HG03575 (cell line): ENCODE data around the gene DLX6.

ENCODE experiments used
- ATAC-seq: cut with Tn5 transposase; IDR thresholded peaks from one replicate; pipeline ENCODE4 v1.9.1; 2021; ENCODE audit not compliant: unreplicated experiment, insufficient number of reproducible peaks, low FRiP score; ENCODE audit errors: extremely low read depth

Gene DLX6

DNA sequence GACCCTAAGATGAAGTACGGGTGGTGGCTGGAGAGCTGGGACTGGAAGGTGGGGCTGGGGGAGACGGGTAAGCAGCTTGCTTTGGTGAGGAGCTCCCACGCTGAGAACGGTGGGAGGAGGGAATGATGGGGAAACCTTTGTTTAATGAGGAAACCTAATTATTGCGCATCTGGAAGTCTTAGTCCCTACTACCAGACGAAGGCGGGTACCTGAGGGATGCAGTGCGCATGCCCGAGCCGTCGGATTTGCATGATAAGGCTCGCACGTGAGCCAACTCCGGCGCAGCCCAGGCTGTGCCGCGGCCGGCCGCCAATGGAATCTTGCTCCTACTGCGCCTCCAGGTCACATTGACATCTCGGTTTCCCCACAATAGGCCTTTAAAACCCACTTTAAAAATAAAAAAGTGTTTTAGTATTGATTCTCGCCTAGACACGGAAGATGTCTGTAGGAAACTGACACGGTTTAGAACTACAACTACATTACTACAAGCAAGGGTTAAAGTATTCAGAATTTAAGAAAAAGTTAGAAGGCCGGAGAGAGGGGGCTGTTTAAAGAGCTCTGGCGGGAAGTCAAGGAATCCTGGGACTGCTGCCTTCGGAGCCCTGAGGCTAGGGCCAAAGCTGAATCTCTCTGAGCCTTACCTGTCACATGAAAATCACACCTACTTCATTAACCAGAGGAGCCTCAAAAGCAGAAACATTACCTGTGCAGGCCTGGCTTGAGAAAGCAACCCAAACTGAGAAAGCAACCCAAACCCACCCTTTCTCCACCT, 12.1 kb upstream of the DLX6 start:
- ATAC-seq = no peak

DNA sequence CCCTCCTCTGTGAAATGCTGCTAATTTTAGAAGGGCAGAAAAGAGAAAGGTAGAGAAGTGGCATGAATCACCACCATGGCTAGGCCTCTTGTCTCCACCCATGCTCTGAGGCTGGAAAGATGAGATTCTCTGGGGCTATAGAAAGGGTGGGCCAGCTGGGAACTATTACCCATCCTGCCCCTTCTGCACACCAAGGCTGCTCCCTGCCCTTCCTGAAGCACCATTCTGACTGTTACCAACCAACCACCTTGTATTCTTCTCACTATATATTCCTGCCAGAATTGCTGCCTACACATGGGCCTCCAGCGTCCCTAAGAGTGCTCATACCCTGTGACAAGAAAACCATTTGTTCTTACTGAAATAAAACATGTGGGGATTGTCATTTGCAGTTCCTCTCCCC, 11.4 kb upstream of the DLX6 start:
- no peak for ATAC-seq

DNA sequence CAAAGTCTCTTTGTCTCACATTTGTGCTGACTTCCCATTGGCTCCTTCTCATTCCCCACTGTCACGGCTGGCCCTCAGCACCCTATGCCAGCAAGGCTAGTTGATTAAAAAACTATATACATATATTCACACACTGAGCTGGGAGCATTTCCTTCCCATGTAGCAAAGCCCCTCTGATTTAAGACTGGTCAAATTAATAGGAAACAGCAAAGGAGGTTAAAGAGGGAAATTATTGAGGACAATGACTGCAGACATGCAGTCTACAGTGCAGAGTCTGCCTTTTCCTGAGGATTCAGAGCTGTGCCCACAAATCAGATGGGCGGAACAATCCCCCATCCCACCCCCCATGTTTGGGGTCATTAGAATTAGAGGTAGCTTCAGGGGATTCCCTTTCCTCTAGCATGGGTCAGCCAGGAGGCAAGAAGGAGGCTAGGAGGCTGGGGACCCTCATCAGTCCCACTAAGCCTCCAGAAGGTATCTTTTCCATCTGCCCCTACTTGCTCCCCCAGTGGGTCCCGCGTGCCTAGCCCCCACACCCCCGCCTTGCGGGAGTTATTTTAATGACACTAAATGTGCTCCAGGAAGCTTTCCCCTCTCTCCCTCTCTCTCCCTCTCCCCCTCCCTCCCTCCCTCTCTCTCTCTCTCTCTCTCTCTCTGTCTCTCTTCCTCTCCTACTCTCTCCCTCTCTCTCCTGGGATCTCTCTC, 9.8 kb upstream of the DLX6 start:
- ATAC-seq = no peak

DNA sequence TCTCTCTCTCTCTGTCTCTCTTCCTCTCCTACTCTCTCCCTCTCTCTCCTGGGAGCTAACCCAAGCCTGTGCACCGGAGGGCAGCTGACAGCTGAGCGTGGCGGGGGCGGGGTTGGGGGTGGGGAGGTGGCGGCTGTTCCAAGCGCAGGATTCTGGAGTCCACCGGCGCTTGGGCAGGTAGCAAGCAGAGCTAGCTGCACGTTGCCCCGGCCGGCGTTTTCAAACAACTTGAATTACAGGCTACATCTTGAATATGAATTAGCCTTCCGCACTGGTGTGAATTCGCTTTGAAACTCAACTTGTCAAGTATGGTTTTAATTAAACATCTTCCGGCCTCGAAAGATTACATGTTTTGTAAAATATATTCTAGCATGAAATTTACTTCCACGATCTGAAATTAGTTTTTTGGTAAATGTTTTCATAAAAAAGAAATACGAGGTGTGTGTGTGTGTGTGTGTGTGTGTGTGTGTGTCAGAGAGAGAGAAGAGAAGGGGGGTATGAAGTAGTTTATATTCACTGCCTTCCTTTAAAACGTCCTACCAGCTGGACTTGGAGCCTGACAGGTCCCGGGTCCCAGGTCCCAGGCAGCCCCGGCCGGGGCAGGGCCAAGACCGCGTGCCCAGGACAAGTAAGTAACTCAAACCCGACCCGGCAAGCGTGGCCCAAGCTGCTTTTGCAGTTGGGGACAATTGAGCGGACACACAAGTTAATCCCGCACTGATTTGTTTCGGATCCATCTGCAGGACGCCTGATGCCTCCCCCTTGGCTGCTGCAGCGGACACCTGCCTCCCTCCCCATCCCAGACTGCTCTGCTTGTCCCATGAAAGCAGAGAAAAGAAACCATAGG, 9.0 kb upstream of the DLX6 start:
- no peak for ATAC-seq

DNA sequence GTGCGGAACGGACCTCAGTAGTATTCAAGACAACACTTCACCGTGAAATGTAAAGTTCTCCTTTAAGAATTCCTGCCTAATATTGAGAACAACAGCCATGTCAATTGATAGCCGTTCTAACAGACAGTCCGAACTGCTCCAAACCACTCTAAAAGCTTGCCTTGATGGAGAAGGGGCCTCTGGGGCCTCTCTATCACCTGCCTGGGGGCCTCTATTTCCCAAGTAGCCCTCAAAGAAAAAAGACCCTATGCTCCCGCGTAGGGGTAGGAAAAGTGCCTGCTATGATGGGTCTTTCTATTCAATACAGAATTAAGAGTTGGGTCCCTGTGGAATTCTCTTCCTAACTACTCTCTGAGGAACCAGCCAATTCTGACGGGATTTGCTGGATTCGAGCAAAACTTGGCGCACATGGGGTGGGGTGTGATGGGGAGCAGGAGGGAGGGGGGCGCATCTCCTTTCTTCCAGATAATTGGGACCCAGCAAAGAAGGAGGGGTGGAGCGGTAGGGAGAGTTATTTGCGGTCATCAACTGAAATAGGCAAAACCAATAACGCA, 8.3 kb upstream of the DLX6 start:
- ATAC-seq = no peak

DNA sequence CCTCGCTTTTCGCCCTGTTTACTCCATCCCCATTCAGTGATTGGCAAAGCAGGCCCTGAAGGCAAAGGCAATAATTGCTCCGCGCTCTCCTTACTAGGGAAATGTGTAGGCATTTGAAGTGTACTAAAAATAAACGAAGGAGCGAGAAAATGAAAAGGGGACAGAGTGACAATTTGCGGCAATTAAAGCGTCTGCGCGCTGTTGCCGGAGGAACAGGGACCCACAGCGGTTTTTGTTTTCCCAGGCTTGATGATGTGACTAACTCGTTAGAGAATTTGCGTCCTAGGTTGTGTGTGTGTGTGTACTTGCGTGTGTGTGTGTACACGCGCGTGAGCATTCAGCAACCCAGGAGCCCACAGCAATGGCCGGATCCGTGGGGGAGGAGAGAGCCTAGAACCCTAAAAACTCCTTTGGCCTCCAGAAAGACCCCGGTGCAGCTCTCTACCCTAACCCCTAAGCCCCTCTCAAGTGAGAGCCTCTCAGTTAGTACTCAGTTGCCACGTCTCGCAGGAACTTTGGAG, 7.8 kb upstream of the DLX6 start:
- no peak for ATAC-seq

DNA sequence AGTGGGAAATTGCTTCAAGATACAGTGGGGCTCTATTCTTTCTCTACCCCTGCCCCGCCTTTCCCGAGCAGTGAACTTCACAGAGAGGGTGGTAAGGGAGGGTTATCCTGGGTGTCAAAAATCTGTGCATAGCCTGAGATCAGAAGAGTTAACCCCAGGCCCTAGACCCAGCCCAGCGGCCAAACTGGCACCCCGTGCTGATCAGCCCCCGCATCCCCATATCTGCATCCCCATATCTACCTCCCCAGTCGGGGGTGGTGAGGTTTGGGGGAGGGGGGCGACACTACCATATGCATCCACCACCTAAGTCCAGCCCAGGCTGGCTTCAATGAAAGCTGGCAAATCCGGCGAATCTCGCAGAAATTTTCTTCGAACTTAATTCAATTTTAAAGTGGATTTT, 7.0 kb upstream of the DLX6 start:
- ATAC-seq = no peak

DNA sequence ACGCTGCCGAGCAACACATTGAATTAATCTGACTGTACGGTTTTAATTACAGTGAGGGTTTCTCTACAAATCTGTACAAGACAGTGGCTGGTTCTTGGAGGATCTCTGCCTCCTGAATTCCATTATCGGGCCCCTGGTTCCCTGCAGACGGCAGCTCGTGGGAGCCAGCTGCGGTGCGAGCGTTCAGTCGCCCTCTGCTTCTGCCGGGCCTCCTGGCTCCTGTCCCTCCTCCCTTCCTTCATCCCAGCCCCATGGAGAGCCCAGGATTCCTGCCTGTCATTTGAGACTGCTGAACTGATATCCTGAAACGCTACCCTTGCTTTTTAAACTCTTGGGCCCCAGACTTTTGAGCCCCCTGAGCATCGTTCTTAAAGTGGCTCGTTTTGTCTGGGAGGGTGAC, 6.6 kb upstream of the DLX6 start:
- ATAC-seq = no peak

DNA sequence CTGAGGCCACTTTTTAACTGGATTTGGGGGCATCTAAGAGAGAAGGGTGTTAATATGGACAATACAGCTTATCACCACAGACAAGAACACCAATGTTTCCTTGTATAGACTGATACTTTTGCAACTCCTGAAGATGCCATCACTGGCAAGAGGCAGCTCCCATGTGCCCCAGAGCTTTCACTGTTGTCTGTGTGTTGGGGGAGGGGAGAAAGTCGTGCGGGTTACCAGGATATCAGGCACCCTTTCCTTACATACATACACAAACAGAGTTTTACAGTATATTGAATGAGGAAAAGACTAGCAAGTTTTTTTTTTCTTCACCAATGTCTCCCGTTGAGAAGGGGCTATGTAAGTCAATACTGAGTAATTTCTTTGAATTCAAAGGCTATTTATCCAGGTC, 4.1 kb upstream of the DLX6 start:
- no peak for ATAC-seq

DNA sequence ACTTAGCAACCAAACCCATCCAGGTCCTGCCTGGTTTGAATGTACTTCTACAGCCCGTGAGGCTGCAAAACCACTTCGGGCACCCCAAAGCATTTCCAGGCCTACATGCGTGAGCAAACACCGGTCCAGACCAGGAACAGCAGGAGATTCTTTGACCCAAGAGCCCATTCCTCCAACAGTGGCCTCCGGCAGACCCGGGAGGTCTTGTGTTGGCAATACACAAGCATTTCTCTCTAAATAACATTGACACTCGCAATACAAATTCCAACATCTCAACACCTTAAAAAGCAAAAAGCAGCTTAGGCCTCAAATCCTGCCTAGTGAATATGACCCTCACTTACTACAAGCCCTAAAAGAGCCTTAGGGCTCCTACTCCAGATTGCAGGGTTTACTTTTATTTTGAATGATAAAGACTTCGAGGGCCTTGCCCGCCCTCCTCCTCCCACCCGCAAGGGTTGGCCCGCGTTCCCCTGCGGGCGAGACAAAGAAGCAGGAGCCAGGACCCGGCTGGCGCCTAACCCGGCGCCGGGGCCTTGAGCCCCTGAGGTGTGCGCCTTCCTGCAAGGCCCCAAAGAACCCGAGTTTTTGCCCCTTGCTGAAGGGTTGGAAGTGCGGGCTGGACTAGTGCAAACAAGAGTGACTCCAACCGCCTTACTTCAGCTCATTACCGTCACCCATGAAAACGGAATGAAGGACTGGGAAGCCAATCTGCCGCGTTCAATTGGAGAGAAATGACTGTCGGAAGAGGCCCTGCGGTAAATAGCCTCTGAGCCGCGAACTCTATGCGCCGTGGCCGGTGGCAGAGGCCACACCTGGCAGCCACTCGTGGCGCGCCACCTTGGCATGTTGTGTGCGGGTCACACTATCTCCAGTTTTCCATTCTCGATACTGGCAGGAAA, 3.4 kb upstream of the DLX6 start:
- no peak for ATAC-seq

DNA sequence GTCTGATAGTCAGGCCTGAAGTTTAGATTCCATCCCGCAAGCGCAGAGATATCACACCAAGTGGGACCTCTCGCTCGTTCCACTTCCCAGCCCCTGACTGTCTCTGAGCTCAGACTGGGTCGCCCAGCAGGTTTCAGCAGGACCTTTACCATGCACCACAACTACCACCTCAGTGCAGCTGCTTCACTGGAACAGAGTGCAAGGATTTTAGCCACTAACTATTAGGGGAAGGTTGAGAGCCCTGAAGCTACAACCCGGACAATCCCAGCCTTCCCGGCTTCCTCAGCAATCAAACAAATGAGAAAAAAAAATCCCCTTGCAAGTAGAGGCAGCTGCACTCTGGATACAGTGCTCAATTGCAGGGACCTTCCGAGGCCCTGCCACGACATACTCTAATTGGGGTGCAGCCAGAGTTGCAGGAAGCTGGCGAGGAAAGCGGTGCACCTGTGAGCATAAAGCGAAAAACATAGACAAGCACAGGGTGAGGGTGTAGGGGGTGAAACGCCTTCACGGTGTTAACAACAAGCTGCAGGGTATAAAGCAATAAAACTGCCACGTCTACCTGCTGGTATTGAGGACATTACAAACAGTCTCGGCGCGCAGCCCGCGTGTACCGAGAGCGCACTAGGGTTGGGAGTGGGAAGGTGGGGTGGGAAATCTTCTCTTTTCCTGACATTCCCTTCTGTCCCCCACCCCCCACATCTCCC, 2.6 kb upstream of the DLX6 start:
- ATAC-seq = no peak

DNA sequence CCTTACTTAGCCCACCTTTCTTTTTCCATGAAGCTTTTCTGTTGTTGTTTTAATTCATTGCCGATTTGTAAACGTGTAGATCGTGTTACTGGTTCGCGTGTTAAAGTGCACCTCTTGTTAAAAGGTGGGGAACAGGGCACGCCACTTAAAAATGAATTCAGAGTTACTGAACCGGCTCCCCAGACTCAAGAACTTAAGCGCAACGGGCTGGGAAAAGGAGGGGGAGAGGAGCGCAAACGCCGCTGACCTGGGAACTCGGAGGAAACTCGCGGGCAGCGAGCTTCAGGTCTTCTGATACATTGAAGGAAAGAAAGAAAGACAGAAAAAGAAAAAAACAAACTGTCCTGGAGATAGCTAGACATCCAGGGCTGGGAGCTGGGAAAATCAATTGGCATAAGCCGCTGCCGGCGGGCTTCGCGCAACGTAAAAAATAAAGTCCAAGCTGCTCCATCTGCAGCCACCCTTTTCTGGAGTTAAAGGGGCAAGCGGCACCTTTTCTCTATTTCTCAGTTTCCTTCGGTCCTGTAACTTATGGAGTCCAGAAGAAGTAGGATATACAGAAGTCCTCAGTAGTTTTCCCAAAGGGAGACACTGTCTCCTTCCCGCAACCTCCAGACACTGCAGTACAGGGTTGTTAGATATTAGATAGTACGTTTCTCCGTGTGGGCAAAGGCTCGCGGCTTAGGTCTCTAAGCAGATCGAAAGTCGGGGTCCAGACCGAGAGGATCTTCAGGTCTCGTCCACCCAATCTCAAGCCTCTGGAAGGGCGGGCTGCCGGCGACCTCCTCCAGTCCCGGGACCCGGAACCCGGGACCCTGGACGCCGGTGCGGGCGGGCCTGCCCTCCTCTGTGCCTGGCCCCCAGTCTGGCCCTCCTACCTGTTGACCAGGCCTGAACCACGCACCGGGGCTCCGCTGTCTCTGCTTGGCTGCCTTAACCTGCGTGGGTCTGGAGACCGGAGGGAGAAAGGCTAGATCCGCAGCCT, 1.8 kb upstream of the DLX6 start:
- ATAC-seq = no peak

DNA sequence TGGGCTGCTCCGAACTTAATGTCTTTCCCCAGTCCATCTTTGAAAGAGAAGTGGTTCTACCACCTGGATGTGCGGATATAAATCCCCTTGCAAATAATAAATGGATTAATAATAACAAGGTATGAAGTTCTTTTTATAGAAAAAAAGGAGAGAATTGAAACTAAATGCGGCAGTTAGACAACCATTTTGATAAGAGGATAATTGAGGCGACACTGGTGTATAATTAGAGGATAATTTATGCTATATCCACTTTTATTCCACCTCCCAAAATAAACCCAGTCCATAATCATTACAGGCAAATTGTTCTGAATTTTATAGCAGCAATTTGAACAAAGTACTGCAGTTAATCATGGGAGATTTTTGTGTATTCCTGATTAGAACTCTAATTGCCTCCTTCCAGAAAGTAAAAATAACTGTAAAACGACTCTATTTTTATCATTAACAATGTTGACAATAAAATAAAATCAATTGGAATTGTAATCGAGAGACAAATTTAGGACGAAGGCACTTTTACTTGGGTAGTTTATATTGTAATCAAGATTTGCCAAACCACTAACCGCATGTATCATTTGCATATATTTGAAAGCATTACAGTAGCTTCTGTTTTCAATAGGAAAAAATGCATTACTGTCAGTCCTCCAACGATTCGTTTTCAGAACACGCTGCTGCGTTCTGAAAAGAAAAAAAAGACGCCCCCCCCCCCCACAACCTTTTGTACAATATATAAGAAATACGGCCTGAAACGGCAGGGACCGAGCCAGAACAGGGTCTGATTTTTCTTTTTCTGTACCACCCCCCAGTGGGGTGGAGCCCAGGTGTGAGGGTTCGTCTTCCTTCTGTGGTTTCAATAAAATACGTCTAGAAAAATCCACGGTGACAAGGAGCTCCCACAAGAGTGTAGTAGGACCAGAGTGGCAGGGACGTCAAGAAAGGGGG, 838 bp upstream of the DLX6 start:
- ATAC-seq = no peak

DNA sequence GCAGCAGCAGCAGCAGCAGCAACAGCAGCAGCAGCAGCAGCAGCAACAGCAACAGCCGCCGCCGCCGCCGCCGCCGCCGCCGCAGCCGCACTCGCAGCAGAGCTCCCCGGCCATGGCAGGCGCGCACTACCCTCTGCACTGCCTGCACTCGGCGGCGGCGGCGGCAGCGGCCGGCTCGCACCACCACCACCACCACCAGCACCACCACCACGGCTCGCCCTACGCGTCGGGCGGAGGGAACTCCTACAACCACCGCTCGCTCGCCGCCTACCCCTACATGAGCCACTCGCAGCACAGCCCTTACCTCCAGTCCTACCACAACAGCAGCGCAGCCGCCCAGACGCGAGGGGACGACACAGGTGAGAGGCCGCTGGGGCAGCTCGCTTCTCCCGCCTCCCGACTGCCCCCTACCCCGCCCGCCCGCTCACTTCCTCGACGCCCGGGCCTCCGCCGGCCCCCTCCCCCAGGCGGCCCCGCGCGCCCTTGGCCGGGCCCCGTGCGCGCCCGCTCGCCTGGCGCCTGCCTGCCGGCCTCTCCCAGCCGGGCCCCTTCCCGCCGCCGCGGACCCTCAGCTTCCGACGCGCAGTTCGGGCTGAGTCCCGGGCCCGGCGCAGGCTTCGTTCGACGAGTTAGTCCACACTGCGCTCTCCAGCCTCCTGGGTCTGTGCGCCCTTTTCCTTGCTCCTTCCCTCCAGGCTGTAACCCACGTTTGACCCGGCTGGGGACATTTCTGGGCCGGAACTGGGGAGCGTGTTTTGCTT, 882 bp downstream of the DLX6 start:
- no peak for ATAC-seq
